HG02970 (cell line): Measurements from ENCODE around the gene SCLT1.
"Not testable (repeated sequence)": the region's sequence is repeated elsewhere in the genome, so short reads cannot be mapped to it uniquely, and the experiment has no call there.

Experiments
- ATAC-seq: cut with Tn5 transposase; IDR thresholded peaks from one replicate; pipeline ENCODE4 v1.9.1; 2021; ENCODE audit warnings: mild to moderate bottlenecking, moderate library complexity, moderate number of reproducible peaks; ENCODE audit not compliant: unreplicated experiment, low FRiP score

SCLT1 gene

DNA sequence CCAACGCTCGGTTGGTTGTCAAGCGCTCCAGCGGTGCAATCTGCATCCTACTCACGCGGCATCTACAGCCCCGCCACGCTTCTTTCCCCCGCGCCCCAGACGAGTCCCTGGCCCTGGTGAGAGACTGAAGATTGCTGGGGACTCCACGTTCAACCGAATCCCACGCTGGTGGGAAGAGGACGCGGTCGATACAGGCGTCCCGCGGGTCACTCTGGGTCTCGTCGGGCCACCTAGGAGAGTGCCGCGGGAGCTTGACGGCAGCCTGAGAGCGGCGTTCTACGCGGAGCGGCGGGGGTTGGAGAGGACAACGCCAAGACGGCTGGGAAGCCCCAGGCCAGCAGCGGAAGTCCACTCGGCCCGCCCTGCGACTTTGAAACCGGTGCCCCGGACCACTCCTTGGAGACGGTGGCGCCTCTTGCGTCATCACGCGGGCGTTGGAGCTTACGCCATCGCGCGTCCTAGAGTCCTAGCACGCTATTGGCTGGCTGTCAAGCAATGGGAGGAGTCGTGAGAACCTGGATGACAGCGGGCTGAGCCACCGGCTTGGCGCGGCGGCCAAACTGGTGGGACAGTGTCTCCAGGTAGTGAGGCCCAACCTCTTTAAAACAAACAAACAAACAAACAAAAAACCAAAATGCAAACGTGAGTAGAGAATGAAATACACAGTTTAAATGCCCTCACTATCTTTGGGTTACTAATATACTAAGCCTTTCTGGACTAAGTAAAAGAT is at the start of gene SCLT1:
Gene SCLT1 (minus strand): TSS at position 349 of the 730 bp plus-strand sequence. CDS start 436 bp downstream, outside the sequence.
- peak; percentile 97 for ATAC-seq

GRCh38 chr4:129140521-129140920 is 47.2 kb upstream of the SCLT1 start:
- ATAC-seq: no peak

DNA sequence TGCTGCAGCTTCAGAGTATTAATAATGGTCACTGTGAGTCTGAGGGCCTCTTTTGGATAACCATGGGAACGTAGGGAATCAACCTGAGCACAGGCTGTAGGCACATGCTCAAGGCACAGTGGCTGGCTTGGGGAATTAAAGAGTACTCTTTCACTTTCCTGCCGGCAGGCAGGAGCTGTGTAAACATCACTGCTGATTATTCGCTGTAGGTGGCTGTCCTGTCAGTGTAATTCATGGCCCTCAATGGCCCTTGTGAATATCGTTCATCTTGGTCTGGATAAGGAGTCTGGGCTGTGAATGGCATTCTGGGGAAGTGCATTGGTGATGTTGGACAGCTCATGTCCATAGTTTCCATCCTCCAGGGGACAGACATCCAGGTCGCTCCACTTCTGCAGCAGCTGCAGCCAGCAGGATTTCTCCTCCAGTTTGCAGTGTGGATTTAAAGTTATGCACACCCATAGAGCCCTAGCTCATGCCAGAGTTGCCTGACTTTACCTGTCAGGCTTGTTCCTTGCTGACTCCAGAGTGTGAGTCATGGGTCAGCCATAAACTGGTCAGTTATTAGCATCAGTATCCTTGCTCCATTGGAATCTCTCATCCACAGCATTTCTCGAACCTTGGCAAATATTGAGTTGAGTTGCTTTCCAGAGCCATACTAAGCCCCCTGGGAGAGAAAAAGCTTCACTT is 45.6 kb upstream of the SCLT1 start:
- no peak for ATAC-seq

GRCh38 chr4:129136433-129136832 is 43.1 kb upstream of the SCLT1 start:
- no peak for ATAC-seq

- ATAC-seq: no peak
Observed at GRCh38 chr4:129131343-129131742, 38.0 kb upstream of the SCLT1 start.

GRCh38 chr4:129129143-129129542 is 35.8 kb upstream of the SCLT1 start:
- no peak for ATAC-seq

DNA sequence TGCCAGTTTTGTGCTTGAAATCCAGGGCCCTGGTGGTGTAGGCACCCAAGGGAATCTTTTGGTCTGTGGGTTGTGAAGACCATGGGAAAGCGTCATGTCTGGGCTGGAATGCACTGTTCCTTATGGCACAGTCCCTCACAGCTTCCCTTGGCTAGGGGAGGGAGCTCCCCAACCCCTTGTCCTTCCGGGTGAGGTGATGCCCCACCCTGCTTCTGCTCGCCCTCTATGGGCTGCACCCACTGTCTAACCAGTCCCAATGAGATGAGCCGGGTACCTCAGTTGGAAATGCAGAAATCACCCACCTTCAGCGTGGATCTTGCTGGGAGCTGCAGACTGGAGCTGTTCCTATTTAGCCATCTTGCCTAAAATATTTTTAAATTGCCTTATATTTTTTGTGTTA is 33.3 kb upstream of the SCLT1 start:
- ATAC-seq: not testable (repeated sequence)

GRCh38 chr4:129117705-129118104 is 24.4 kb upstream of the SCLT1 start:
- no peak for ATAC-seq

- ATAC-seq: no peak
Observed at GRCh38 chr4:129113919-129114318, 20.6 kb upstream of the SCLT1 start.

DNA sequence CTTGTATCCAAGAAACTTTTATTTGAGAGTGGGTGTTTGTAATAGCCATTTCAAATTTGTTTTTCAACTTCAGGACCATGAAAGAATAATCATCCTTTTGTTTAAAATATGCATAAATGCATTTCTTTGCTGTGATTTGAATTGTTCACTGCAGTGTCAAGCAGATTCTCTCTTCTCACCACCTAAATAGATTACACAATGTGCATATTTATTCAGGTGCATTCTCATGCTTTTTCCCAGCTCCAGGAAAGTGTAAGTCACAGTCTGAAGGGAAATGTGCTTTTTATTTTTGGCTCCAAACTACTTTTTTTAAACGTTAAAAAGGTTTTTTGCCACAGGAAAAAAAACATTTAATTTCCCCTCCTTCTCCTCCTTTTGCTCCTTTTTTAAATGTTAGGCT is 20.1 kb upstream of the SCLT1 start:
- ATAC-seq: no peak

DNA sequence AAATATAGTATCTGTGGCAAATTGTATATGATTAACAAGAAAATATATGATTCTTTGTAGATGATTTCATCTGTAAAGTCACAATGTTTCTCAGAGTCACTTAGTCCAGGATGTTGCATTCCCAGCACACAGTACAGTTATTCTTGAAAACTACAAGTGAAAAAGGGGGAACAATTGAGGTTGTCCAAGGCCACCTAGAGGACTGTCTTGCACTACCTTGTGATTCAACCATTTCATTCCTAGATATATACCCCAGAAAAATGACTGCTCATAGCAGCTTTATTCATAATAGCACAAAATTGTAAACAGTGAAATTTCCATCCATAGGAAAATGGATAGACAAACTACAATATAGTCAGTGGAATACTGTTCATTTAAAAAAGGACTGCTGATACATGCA is 18.6 kb upstream of the SCLT1 start:
- no peak for ATAC-seq

GRCh38 chr4:129110931-129111330 is 17.6 kb upstream of the SCLT1 start:
- no peak for ATAC-seq

DNA sequence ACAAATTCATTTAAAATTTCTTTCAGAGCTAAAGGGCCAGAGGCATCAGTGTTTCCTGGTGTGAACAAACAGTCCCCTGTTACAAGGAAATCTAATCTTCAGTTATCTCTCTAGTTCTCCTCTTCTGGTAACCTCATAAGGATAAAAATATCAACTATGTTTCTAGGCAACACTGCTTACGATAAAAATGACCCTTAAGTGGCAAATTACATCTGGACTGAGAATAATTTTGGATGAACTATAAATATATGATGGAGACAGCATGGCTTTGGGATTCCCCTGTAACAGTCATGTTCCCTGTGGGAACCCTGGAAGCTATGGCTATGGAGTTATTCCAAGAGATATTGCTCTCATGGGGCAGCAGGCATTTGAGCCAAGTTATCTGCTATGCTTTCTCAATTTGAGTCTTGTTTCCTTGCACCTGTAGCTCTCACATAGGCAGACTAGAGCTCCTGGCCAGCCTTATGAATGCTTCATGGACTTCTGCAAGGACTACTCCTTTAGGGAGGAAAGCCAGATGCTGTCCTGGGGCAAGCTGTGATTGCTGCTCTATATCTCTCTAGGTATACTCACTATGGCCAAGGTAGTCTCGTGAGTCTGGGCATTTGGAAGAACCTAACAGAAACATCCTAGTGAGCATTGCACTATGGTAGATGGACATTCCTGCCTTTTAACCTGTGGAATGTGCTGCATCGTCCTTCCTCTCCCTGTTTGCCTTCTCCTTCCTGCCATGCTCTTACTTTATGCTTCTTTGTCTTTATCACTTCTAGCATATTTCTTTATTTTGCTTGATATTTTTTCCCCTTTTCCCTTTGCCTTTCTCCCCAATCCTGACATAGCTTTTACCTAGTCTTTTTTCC is 16.9 kb upstream of the SCLT1 start:
- ATAC-seq: no peak

DNA sequence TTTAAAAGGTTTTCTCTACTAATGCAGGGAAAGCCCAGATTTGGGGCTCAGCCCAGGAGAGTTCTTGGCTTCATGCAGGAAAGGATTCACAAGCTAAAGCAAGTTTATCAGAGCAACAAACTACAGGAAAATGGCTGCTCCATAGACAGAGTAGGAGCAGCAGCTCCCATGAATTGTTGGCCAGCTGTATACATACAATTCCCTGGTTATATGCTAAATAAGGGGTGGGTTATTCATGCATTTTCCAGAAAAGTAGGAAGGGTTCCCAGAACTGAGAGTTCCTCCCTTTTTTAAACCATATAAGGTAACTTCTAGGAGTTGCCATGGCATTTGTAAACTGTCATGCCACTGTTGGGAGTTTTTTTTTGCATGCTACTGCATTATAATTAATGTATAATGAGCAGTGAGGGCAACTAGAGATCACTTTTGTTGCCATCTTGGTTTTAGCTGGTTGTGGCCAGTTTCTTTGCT is 5.2 kb upstream of the SCLT1 start:
- ATAC-seq: no peak

GRCh38 chr4:129095811-129096454 is 2.6 kb upstream of the SCLT1 start, which contains the start of gene C4orf33:
TSS of gene C4orf33 (plus strand) at chr4:129096152. CDS start at chr4:129102611, 6,459 bp downstream.
- peak; percentile 36 for ATAC-seq

- no peak for ATAC-seq
Observed at GRCh38 chr4:129094347-129094746, 1.0 kb upstream of the SCLT1 start.

GRCh38 chr4:129092631-129093190 is 628 bp downstream of the SCLT1 start:
- no peak for ATAC-seq

- ATAC-seq: no peak
Observed at GRCh38 chr4:129087516-129087915, 5.8 kb downstream of the SCLT1 start.

DNA sequence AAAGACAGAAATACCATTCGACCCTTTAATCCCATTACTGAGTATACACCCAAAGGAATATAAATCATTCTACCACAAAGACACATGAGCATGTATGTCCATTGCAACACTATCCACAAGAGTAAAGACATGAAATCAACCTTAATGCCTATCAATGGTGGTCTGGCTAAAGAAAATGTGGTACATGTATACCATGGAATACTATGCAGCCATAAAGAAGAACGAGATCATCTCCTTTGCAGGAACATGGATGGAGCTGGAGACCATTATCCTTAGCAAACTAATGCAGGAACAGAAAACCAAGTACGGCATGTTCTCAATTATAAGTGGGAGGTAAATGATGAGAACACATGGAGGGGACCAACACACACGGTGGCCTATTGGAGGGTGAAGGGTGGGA is 7.9 kb downstream of the SCLT1 start:
- ATAC-seq: no peak

DNA sequence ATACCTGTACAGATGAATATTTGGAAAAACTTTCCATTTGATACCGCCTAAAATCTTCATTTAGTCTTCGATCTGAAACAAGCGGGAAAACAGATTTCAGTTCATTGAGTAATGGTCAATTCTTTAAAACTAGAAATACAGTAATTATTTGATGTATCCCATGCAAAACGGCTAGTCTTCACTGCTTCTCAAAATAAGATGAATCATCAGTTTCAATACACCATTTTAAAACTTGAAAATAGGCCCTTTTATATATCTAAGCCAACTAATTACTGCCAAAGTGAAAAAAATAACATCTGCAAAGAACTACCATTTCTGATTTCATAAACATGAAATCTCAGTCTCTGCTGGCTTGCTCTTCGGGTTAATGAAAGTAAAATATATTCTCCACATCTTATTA is 11.0 kb downstream of the SCLT1 start:
- ATAC-seq: no peak
